Activated CD4-positive, CD25-positive, alpha-beta regulatory T cell treated with anti-CD3 and anti-CD28 coated beads, Interleukin-2, amount 50 U/mL, for 24 hours (primary cell): Measurements from ENCODE around the gene C1orf210.
A peak's percentile ranks its signal among the peaks of the same experiment; 100 is the strongest.

ENCODE experiments used
- ATAC-seq, 2 donors: fragments of 150-1000 bp; cut with Tn5 transposase; one replicate each; pipeline ENCODE4 v1.10.0; 2021; ENCODE audit warnings: mild to moderate bottlenecking in 1 of 2, moderate library complexity in 1 of 2

Gene C1orf210

DNA sequence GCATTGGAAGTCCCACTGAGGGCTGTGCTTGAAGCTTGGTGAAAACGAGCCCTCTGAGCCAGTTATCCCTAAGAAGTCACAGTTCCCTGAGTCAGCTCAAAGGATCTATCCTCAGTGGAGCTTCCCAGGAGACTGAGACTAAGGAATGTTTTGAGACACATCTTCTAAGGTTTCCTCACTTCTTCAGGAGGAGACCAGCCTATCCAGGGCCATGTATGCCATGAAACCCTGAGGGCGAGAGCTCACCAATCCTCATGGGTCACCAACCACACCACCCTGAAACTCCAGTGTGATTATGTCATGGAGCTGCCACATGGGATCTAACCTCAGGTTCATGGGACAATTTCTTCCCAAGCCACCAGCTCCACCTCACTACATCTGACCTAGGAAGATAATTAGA, 7.8 kb upstream of the C1orf210 start:
- no peak for ATAC-seq

DNA sequence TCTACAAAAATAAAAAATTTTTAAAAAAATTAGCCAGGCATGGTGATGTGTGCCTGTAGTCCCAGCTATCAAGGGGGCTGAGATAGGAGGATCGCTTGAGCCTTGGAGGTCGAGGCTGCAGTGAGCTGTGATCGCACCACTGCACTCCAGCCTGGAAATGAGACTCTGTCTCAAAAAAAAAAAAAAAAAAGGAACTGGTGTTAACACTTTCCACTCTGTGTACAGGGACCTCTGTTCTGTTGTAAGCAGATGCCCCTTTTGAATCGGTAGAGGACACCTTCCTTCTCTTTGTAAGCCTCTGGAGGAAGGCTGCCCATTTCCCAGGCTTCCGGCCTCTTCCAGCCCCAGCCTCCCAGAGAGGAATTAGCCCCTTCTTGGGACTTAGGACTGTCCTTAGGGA, 7.3 kb upstream of the C1orf210 start:
- no peak for ATAC-seq

DNA sequence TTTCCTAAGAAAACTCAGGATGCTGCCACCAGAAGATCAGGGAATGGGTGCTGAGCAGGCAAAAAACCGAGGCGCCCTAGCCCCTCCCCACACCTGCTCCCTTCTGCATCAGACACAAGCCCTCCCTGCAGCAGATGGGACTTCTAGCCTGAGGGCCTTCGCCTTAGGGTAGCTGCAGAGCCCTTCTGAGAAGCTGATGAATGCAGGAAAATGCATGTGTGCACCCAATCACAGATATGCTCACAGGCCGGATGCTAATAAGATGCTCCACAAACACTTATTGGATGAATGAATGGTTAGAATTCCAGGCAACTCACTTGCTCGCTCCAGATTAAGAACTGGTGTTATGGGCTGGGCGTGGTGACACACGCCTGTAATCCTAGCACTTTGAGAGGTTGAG, 6.8 kb upstream of the C1orf210 start:
- ATAC-seq, result no peak

DNA sequence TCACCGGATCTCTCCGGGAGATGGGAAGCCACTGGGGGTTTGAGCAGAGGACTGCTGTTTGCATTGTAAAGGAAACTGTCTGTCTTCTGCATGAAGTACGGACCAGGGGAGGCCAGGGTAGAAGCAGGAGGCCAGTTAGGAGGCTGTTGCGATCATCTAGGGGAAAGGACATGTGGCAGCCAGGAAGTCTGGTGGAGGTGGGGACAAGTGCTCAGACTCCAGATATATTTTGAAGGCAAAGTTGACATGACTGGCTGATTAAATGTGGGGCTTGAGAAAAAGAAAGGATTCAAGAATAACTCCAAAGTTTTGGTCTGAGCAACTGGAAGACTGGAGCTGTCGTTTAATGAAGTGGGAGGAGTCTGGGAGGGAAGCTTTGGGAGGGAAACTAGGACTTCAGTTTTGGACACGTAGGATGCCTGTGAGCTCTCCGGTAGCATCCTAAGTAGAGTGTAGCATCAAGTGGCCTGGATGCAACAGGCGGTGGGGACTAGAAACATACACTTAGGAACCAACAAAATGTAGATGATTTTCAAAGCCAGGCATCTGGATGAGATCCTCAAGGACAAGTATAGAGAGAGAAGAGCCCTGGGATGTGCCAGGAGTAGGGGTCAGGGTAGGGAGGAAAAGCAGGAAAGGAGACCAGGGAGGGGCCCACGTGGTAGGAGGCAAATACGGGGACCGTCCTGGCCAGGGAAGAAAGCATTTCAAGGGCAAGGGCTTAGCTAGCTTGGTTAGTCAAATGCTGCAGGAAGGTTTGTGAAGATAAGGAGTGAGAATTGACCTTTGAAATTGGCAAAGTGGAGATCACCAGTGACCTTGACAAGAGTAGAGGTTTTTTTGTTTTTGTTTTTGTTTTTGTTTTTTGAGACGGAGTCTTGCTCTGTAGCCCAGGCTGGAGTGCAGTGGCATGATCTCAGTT, 3.7 kb upstream of the C1orf210 start:
- ATAC-seq, result no peak

DNA sequence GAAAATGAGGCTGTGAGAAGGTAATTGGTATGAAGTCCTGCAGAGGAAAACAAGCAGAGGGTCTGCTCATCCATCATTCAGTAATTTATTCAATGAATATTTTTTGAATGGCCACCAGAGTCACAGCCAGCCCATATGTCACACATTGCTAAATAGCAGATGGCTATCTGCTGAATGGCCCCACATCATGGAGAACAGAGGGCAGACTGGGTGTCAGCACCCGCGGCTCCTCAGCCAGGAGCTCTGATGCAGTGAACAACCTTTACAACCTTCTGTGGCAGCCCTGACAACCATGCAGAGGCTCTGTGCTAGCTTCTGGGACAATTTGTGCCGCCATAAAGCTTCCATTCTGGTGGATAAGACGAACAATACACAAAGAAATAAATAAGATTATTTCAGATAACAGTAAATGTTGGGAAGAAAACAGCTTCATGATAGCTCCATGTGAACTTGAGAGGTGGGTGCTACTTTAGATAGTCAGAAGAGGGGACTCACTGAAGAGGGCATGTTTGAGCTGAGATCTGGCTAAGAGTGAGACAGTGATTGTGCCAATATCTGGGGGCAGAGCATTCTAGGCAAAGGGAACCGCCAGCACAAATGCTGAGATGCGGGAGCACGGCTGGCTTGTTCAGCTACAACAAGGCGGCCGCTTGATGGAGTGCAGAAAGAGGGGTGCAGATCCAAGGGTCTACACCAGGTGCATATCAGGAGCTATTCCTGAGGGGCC, 2.8 kb upstream of the C1orf210 start:
- no peak for ATAC-seq

DNA sequence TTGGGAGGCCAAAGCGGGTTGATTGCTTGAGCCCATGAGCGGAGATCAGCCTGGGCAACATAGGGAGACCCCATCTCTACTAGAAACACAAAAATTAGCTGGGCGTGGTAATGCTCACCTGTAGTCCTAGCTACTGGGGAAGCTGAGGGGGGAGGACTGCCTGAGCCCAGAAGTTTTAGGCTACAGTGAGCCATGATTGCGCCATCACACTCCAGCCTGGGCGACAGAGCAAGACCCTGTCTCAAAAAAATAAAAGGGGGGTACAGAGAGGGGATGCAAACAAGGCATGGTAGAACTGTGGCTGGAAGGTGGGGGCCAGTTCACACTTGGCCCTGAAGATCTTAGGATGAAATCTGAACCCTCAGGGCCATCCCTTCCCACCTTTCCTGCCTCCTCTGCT, 1.2 kb upstream of the C1orf210 start:
- ATAC-seq, result no peak

DNA sequence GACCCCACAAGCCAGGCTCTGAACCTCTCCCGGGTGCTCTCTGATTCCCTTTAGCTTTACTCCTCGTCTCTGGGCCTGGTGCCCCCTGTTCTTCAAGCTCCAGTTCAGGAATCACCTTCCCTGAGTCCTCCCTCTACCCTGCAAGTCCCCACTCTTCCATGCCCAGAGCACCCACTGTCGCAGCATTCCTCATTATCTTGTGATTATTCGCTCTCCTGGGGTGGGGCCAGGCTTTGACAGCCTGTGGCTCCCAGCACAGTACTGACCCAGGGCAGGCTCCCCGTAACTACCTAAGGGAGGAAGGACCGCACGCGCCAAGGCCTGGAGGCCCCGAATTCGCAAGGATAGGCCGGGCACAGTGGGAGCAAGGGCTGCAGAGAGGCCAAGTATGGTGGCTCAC, 734 bp upstream of the C1orf210 start:
- ATAC-seq, result no peak

DNA sequence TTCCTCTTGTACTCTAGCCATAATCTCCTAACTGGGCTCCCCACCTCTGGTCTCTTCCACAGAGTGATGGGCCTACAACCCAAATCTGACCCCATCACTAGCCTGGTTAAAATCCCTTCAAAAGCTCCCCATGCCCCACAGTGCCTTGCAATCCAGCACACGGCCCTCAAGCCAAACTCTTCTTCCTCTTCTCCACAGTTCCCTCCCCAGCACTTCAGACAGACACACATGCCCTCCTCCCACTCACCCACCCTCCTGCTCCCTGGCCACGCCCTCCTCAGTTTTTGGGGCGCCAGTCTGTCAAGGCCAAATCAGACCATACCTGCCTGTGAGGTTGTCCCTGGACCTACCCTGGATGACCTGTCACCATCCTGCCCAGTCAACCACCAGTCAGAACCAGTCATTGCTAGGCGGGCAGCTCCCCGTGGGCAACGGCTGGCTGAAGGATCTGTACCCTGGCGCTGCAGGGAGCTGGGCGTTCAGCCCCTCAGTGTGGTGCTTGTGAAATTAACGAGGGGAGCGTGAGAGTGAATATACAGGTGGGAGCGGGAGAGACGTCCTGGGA, 753 bp downstream of the C1orf210 start:
- ATAC-seq, result no peak

DNA sequence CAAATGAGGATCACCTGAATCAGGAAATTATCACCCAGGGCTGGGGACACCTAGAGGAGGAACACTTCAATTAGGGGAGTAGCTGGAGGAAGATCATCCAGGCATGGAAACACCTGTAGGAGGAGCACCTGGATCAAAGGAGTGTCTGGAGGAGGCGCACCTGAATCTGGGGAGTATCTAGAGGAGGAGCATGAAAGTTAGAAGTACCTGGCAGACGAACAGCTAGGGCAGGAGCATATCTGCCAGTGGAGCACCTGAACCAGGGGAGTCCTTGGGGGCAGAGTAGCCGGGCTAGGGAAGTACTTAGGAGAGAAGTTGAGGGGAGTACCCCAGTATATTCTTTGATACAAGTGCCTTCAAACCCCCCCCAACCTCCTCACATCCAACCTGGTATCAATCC, 1.3 kb downstream of the C1orf210 start:
- ATAC-seq, result no peak

DNA sequence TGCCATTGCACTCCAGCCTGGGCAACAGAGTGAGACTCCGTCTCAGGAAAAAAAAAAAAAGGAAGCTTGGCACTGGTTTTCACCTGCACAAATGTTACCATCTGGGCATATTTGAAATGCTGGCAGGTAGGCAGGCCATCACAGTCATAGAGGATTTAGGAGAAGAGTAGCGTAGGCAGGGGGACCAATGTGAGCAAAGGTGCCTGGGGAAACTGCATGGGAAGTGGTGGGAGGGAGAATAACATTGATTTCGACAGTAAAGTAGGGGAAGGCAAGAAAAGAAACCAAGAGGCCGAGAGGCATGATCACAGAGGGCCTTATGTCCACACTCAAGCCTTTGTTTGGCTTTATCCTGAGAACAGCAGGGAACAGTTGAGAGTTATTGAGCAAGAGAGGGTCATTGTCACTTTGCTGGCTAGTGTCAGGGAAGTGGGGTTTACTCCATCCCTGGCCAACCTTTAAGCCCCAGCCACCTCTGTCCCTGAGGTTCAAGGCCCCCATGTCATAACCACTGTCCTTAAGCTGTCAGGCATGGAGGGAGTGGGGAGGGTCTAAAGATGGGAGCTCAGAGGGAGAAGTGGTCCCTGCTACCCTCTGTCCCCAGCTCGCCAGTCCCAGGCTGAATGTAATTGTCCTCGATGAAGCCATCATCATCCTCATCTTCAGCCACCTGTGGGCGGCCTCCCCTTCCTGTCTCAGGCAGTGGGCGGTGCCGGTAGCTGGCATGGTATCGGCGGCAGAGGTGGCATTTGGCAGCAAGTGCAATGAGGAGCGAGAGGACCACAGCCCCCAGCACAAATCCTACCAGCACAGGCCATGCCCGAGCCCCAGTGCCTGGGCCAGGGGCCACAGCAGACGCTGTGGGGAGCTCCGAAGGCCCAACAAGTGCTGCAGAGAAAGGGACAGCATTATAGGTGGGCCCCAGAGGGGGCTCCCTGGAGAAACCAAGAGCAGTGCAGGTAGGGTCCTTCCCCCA, 2.9 kb downstream of the C1orf210 start:
- no peak for ATAC-seq

DNA sequence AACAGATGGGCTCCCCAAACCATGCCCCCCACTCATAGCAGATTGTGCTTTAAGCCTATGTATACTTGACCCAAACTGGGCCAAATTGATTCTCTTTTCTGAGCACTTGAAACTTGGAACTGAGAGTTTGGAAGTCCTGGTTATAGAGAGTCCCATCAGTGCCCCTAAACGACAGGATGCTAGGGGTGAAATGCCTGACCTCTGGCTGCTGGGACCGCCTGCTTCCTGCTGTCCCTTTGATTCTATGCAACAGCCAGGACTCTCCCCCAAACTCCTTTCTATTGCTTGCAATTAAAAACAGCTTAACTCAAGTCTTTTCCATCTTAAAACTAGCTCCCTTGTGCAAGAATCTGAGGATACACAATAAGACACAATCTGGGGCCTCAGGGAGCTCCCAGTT, 4.7 kb downstream of the C1orf210 start:
- no peak for ATAC-seq

DNA sequence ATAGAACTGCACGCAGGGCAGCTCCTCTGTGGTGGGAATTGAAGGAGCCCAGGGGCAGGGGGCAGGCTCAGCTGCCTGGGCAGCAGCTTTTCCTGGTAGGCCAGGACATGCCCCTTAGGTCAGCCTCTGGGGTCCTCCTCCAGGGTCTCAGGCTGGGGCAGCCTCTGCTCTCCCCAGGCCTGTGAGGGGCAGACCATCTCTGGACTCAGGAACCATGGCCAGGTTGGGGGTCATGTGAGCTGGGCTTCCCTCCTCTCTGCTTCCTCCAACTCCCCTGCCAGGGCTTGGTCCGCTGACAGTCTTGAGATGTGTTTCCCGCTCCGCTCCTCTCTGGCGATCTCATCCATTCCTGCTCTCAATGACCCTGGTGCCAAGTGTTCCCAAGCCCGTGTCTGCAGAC, 5.7 kb downstream of the C1orf210 start:
- ATAC-seq, result no peak

DNA sequence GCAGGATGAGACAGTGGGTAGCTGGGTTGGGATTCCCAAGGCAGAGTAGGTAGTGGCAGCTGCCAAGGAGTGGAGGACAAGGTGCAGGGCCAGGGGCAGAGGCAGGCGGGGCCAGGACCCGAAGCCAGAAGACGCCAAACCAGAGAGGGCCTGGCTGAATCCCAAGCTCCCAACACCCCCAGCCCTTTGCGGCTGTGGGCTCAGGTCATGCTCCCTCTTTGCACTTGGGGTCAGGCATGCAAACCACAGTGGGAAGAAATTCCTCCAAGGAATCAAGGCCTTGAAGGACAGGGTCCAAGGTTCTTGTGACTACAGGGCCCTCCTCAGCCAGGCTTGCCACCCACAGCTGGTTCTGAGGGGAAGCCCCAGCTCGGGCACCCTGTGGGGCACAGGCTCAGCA, 6.2 kb downstream of the C1orf210 start:
- ATAC-seq, result no peak

DNA sequence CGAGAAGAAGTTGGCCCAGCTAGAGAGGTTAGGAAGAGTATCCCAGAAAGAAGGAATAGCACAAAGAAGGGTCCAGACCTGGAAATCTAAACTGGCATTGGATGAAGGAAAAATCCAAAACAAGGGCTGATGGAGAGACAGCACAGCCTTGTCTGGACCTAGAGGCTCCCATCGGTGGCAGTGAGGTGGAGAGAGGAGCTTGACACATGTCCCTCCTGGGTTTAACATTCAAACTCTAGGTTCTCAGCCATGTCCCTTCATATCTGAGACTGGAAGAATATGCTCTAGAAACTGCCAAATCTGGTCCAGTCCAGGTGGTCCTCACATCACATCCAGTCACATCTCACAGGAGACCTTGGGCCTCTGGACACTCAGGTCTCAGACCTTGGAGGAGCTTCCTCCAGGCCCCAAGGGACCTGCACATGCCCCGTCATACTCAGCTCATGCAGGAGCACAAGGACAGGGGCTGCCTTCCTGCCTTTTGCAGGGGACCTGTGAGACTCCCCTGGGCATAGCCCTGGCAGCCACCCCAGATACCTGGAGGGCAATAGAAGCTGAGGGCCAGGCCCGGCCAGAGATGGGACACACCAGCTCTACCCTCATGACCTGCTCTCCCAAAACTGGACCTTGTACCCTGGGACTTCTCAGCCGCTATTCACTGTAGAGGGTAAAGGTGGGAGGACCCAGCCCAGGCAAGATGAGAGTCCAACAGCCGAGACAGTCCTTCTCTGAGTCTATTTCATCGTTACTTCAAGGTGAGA, 8.1 kb downstream of the C1orf210 start:
- no peak for ATAC-seq

DNA sequence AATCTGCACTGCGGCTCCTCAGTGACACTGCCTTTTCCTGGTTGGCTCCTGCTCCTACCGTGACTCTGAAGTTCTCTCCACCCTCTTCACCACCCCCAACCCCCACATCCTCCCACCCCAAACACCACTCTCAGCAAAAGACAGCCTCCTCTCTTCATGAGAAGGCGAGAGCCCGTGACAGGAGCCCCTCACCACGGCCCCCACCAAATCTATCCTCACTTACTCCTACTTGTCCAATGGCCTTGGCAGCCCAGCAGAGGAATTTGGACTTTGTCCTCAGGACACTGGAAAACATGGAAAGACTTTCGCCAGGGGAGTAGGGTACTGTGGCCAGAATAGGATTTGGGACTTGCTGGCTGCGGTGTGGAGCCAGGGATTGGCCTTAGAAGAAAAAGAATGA, 8.7 kb downstream of the C1orf210 start:
- no peak for ATAC-seq

DNA sequence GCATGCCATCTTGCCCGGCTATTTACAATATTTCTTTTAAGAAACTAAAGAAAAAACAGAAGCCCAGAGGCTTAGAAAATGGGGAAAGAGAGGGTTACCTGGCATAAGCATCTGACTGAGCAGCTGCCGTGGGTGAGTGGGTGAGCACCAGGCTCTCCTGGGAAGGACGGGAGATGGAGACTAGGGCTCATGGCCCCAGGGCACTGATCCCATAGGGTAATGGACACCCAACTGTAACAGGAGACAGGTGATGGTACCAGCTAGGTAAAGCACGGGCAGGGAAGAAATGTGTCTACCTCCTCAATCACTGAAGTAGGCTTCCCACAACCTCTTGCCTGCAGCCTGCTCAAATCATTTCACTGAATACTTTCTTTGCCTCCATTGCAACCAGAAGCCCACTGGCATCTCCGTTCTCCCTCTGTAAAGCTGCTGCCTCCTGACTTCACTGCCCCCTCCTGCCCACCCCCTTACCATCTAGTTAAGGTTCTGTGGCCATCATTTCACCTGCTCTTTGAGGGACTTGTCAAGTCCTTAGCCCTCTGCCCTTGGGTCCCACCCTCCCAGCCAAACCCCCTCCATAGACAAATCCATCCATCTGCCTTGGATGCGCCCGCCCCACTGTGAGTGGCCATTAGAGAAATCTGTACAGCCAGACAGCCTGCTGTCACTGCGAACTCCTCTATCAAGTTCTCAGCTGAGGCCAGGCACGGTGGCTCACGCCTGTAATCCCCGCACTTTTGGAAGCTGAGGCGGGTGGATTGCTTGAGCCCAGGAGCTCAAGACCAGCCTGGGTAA, 9.4 kb downstream of the C1orf210 start:
- ATAC-seq, result no peak

DNA sequence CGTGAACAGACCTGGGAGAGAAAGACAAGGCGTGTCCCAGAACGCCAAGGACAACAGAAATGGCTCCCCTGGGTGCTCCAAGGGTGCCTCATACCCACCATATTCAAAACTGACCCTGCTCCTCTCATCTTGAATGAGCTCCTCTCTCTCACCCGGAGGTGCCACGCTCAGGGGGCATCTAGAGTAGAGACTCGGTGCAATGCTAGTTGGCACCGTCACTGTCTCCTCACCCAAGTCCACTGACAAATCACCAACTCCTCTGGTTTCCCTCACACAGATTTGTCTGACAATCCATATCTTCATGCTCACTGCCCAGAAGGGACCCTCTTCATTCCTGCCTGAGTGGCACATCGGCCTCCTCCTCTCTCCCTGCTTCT, 10.6 kb downstream of the C1orf210 start:
- ATAC-seq, result no peak

DNA sequence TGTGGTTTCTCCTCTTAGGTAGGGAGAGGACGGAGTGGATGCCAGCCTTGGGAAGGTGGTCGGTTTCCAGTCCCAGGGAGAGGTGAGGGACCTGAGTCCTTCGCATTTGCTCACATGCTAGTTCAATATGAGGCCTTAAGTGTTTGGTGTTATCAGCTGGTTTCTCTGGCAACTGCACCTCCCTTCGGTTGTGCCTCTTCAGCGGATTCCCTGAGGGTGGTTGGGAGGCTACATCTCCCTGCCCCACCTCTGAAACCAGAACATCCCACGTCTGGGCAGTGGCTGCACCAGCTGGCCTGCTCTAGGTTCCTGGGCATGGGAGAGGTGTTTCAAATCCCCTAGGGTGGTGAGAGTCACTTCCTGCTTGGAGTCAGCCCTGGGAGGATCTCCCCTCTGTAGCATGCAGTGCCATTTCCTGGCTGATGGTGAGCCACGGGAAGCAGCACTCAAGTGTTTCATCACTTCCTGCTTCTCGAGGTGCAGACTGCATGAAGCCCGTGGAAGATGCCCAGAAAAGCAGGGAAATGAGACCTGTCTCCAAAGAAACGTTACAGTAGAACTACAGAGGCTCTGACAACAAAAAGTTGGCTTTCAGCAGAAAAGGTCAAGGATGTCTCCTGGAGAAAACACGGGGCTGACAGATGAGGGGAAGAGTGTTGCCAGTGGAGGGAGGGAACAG, 11.1 kb downstream of the C1orf210 start:
- peak; percentile 78 to 82 for ATAC-seq

DNA sequence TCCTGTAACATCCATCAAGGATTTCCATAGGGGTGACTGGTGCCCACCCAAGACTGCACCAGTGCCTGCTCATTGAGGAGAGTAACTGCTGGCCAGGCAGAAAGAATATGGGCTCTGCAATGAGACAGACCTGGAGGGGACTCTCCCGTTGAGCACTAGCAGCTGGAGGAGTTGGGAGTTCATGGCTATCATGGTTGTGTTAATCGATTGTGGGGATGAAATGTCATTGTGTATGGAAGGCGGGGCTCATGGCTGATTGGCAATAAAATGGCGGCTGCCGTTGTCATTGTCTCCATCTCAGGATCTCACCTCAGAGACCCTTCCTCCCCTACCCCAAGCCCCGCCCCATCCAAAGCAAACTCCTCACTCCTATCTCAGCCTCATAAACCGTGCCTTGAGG, 11.7 kb downstream of the C1orf210 start:
- ATAC-seq, result no peak
